CMK (cell line): ENCODE data around the gene PNKD.
A peak's percentile ranks its signal among the peaks of the same experiment; 100 is the strongest.

Experiments used
- DNase-seq: peaks from one replicate; pipeline ENCODE4 v3.0.0-alpha.2; 2010; ENCODE audit warnings: low read depth

The PNKD gene

GRCh38 chr2:218374795-218375194, 104.5 kb downstream of the PNKD start:
- no peak for DNase-seq

GRCh38 chr2:218375212-218375611, 104.9 kb downstream of the PNKD start:
- DNase-seq = no peak

- DNase-seq = no peak
Observed at GRCh38 chr2:218378053-218378452, 107.7 kb downstream of the PNKD start.

- no peak for DNase-seq
Observed at GRCh38 chr2:218381916-218382366, 111.6 kb downstream of the PNKD start, which contains the start of gene SLC11A1. Gene SLC11A1, plus strand, starts transcription at chr2:218382273. Its CDS starts 96 bp downstream, at chr2:218382369.

GRCh38 chr2:218382785-218383184, 112.5 kb downstream of the PNKD start:
- no peak for DNase-seq

GRCh38 chr2:218383892-218384519, 113.7 kb downstream of the PNKD start:
- no peak for DNase-seq

GRCh38 chr2:218384975-218385374, 114.7 kb downstream of the PNKD start:
- no peak for DNase-seq

GRCh38 chr2:218386505-218387368, 116.4 kb downstream of the PNKD start:
- no peak for DNase-seq

GRCh38 chr2:218387369-218388194, 117.3 kb downstream of the PNKD start:
- no peak for DNase-seq

GRCh38 chr2:218389333-218390150, 119.2 kb downstream of the PNKD start:
- no peak for DNase-seq

GRCh38 chr2:218391202-218391601, 120.9 kb downstream of the PNKD start:
- DNase-seq = no peak

- DNase-seq = no peak
Observed at GRCh38 chr2:218392459-218392858, 122.1 kb downstream of the PNKD start.

GRCh38 chr2:218392891-218393462, 122.7 kb downstream of the PNKD start:
- DNase-seq = no peak

GRCh38 chr2:218393750-218394290, 123.5 kb downstream of the PNKD start:
- no peak for DNase-seq

GRCh38 chr2:218394298-218395089, 124.2 kb downstream of the PNKD start:
- no peak for DNase-seq

GRCh38 chr2:218395090-218395444, 124.7 kb downstream of the PNKD start:
- no peak for DNase-seq

- no peak for DNase-seq
Observed at GRCh38 chr2:218395456-218395825, 125.1 kb downstream of the PNKD start.

GRCh38 chr2:218395826-218396687, 125.7 kb downstream of the PNKD start:
- peak; percentile 98 for DNase-seq
